GM23338 (cell line): ENCODE data around the gene TRIM38. TPM values are rescaled to one million over a fixed set of nuclear protein-coding genes. Genes with fewer than 3 reads are reported as not detected.
A peak's percentile ranks its signal among the peaks of the same experiment; 100 is the strongest.

Source experiments
- ATAC-seq: fragments of 200-7000 bp; cut with Tn5 transposase; 3 replicates; pipeline ENCODE4 v1.9.1; 2020
- DNase-seq: peaks from one replicate; pipeline ENCODE4 v3.0.0-alpha.2; 2015; ENCODE audit warnings: low spot score
- H2AFZ ChIP-seq: fragments of 200-600 bp; sonication (generic); 2 replicates; pipeline ENCODE4 v1.8.0; 2016; ENCODE audit warnings: antibody characterized with exemption, mild to moderate bottlenecking, moderate library complexity
- H3F3A ChIP-seq: fragments of 200-600 bp; sonication (generic); replicated peaks from 2 replicates; pipeline ENCODE4 v1.8.0; 2017; ENCODE audit warnings: antibody characterized with exemption, mixed run types, low read depth
- H3K27ac ChIP-seq: fragments of 200-600 bp; sonication (generic); 2 replicates; pipeline ENCODE4 v1.6.1; 2016; ENCODE audit warnings: low read depth
- H3K27me3 ChIP-seq: fragments of 200-600 bp; sonication (generic); 2 replicates; pipeline ENCODE4 v1.8.0; 2016; ENCODE audit warnings: mild to moderate bottlenecking, mixed run types, moderate library complexity; ENCODE audit not compliant: insufficient read depth
- H3K36me3 ChIP-seq: fragments of 200-600 bp; sonication (generic); 2 replicates; pipeline ENCODE4 v1.8.0; 2016; ENCODE audit warnings: mild to moderate bottlenecking; ENCODE audit not compliant: insufficient read depth
- H3K4me1 ChIP-seq: fragments of 200-600 bp; sonication (generic); 2 replicates; pipeline ENCODE4 v1.8.0; 2016; ENCODE audit warnings: mild to moderate bottlenecking, moderate library complexity; ENCODE audit not compliant: insufficient read depth
- H3K4me2 ChIP-seq: fragments of 200-600 bp; sonication (generic); 2 replicates; pipeline ENCODE4 v1.7.1; 2017; ENCODE audit warnings: mixed run types
- H3K4me3 ChIP-seq: fragments of 200-600 bp; sonication (generic); 2 replicates; pipeline ENCODE4 v1.6.1; 2016; ENCODE audit warnings: mixed run types
- H3K79me2 ChIP-seq: fragments of 200-600 bp; sonication (generic); replicated peaks from 2 replicates; pipeline ENCODE4 v1.8.0; 2017; ENCODE audit warnings: mild to moderate bottlenecking; ENCODE audit not compliant: insufficient read depth
- H3K9me2 ChIP-seq: fragments of 200-600 bp; sonication (generic); 2 replicates; pipeline ENCODE4 v1.8.0; 2017; ENCODE audit not compliant: insufficient read depth
- H4K20me1 ChIP-seq: fragments of 200-600 bp; sonication (generic); replicated peaks from 2 replicates; pipeline ENCODE4 v1.8.0; 2017; ENCODE audit warnings: mild to moderate bottlenecking; ENCODE audit not compliant: insufficient read depth
- H3K27ac Mint-ChIP-seq: 2 replicates; pipeline ENCODE4 v1.8.0; 2020; ENCODE audit warnings: inconsistent platforms, mild to moderate bottlenecking, moderate library complexity, mixed read lengths
- H3K27me3 Mint-ChIP-seq: 3 replicates; pipeline ENCODE4 v1.8.0; 2022; ENCODE audit warnings: low read depth, mild to moderate bottlenecking, moderate library complexity, mixed read lengths, inconsistent platforms; ENCODE audit not compliant: insufficient read depth, poor library complexity
- H3K36me3 Mint-ChIP-seq: 3 replicates; pipeline ENCODE4 v1.8.0; 2021; ENCODE audit warnings: low read depth, mild to moderate bottlenecking, inconsistent platforms, moderate library complexity, mixed read lengths
- H3K4me1 Mint-ChIP-seq: 3 replicates; pipeline ENCODE4 v1.8.0; 2020; ENCODE audit warnings: mild to moderate bottlenecking, inconsistent platforms, mixed read lengths
- H3K4me3 Mint-ChIP-seq: 3 replicates; pipeline ENCODE4 v1.8.0; 2021; ENCODE audit warnings: moderate library complexity, mild to moderate bottlenecking, inconsistent platforms, mixed read lengths
- H3K9me3 Mint-ChIP-seq: 3 replicates; pipeline ENCODE4 v1.8.0; 2020; ENCODE audit warnings: moderate library complexity, mild to moderate bottlenecking, inconsistent platforms, mixed read lengths
- CREB1 ChIP-seq: fragments of 250-450 bp; sonication (Bioruptor Pico); IDR thresholded peaks from 2 replicates; pipeline ENCODE4 v1.5.0; 2020; ENCODE audit warnings: low read depth, mild to moderate bottlenecking, moderate library complexity
- CTCF ChIP-seq, 2 experiments: fragments of 200-600 bp in 1 of 2; sonication (generic) in 1 of 2; conservative IDR thresholded peaks; 2 replicates each; pipeline versions ENCODE4 v1.5.1 to v1.6.1; 2016 to 2017; ENCODE audit warnings: antibody characterized with exemption in 2 of 2, low read depth in 2 of 2, mild to moderate bottlenecking in 2 of 2, moderate library complexity in 1 of 2
- ETS1 ChIP-seq: IDR thresholded peaks from 2 replicates; pipeline ENCODE4 v1.6.1; 2016; ENCODE audit warnings: antibody characterized with exemption
- EZH2 ChIP-seq: fragments of 200-600 bp; sonication (generic); IDR thresholded peaks from one replicate; pipeline ENCODE4 v1.8.0; 2017; ENCODE audit warnings: antibody characterized with exemption, mild to moderate bottlenecking, low read depth; ENCODE audit not compliant: unreplicated experiment
- EZH2phosphoT487 ChIP-seq: fragments of 200-600 bp; sonication (generic); IDR thresholded peaks from one replicate; pipeline ENCODE4 v1.8.1; 2018; ENCODE audit warnings: antibody characterized with exemption; ENCODE audit not compliant: unreplicated experiment
- NANOG ChIP-seq: IDR thresholded peaks from 2 replicates; pipeline ENCODE4 v1.6.1; 2016; ENCODE audit warnings: antibody characterized with exemption, borderline replicate concordance
- POLR2AphosphoS5 ChIP-seq: IDR thresholded peaks from 2 replicates; pipeline ENCODE4 v1.6.1; 2016; ENCODE audit warnings: antibody characterized with exemption, low read depth
- STAT1 ChIP-seq: IDR thresholded peaks from one replicate; pipeline ENCODE4 v1.6.1; 2016; ENCODE audit warnings: antibody characterized with exemption; ENCODE audit not compliant: unreplicated experiment
- ZNF114 ChIP-seq: fragments of 250-450 bp; sonication (Bioruptor Pico); IDR thresholded peaks from 2 replicates; pipeline ENCODE4 v1.5.0; 2020; ENCODE audit warnings: mild to moderate bottlenecking, moderate library complexity
- ZNF331 ChIP-seq: fragments of 250-450 bp; sonication (Bioruptor Pico); IDR thresholded peaks from 2 replicates; pipeline ENCODE4 v1.5.0; 2020; ENCODE audit warnings: low read depth, mild to moderate bottlenecking, moderate library complexity
- ZNF462 ChIP-seq: fragments of 250-450 bp; sonication (Bioruptor Pico); IDR thresholded peaks from 2 replicates; pipeline ENCODE4 v1.5.0; 2020; ENCODE audit warnings: mild to moderate bottlenecking, moderate library complexity
- polyA plus RNA-seq: library from polyadenylated mRNA; unstranded; fragments of >200 nt; fragmentation: Nextera tagmentation; extraction: Ambion mirVana; gene quantifications from 2 replicates; pipeline ENCODE4 v1.2.1, GENCODE V29; 2016
- total RNA-seq: library from RNA; depleted of rRNA; stranded (reverse); fragments of >200 nt; shearing (Covaris generic); gene quantifications from 2 replicates; pipeline ENCODE4 v1.2.3, GENCODE V29; 2014
- TF ChIP-seq, protein P1 (sequence below): IDR thresholded peaks from one replicate; pipeline ENCODE4 v1.6.1; 2018; ENCODE audit warnings: antibody characterized with exemption; ENCODE audit not compliant: unreplicated experiment

Gene TRIM38
- total and polyA plus RNA-seq, 2 experiments from 2014 or later = 0.66 to 0.82 TPM

- Mint-ChIP-seq H3K4me3 (peak overlapping the region; percentile 86), H3K4me1 (peaks cover 59% of the 10 kb centered on the region), H3K27me3 (peaks cover 34% of the 10 kb centered on the region), H3K36me3 (no peaks in the 10 kb centered on the region; the same call in 2 of the 3 replicates), H3K9me3 (peaks cover 7% of the 10 kb centered on the region; the same call in 1 of the 3 replicates), H3K27ac (peak overlapping the region; percentile 99)
- DNase-seq (peak; percentile 50), ATAC-seq (peak; percentile 14)
- H3K79me2 ChIP-seq = no peaks in the 10 kb centered on the region
- H3F3A ChIP-seq = peaks cover 8% of the 10 kb centered on the region; the same call in 1 of the 2 replicates
- peaks cover 36% of the 10 kb centered on the region for H3K4me1 ChIP-seq
- no peaks in the 10 kb centered on the region for H3K36me3 ChIP-seq
- H3K4me3 ChIP-seq = peak overlapping the region; percentile 69
- no peaks in the 10 kb centered on the region for H4K20me1 ChIP-seq
- TF ChIP-seq CTCF (conservative IDR thresholded peaks at IDR 0.05; ENCODE audit: low read depth in 2 of 2) (no peak), ZNF114 (no peak), CREB1 (CRISPR knock-in tag) (no peak), STAT1 (no peak), NANOG (no peak), POLR2AphosphoS5 (no peak), ETS1 (no peak), ZNF331 (CRISPR knock-in tag) (no peak), EZH2phosphoT487 (no peak), ZNF462 (CRISPR knock-in tag) (no peak), EZH2 (no peak)
- TF ChIP-seq, protein P1, sequence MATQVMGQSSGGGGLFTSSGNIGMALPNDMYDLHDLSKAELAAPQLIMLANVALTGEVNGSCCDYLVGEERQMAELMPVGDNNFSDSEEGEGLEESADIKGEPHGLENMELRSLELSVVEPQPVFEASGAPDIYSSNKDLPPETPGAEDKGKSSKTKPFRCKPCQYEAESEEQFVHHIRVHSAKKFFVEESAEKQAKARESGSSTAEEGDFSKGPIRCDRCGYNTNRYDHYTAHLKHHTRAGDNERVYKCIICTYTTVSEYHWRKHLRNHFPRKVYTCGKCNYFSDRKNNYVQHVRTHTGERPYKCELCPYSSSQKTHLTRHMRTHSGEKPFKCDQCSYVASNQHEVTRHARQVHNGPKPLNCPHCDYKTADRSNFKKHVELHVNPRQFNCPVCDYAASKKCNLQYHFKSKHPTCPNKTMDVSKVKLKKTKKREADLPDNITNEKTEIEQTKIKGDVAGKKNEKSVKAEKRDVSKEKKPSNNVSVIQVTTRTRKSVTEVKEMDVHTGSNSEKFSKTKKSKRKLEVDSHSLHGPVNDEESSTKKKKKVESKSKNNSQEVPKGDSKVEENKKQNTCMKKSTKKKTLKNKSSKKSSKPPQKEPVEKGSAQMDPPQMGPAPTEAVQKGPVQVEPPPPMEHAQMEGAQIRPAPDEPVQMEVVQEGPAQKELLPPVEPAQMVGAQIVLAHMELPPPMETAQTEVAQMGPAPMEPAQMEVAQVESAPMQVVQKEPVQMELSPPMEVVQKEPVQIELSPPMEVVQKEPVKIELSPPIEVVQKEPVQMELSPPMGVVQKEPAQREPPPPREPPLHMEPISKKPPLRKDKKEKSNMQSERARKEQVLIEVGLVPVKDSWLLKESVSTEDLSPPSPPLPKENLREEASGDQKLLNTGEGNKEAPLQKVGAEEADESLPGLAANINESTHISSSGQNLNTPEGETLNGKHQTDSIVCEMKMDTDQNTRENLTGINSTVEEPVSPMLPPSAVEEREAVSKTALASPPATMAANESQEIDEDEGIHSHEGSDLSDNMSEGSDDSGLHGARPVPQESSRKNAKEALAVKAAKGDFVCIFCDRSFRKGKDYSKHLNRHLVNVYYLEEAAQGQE = no peak
- peak overlapping the region; percentile 96 for H3K27ac ChIP-seq
- H2AFZ ChIP-seq = no peak overlapping the region
- peak overlapping the region; percentile 77 for H3K4me2 ChIP-seq
- no peaks in the 10 kb centered on the region for H3K27me3 ChIP-seq
- H3K9me2 ChIP-seq = no peaks in the 10 kb centered on the region
Observed at GRCh38 chr6:26032340-26033084, 69.9 kb downstream of the TRIM38 start.
